Retina (tissue), 1 donor: ENCODE data around the gene DHTKD1.
"Not testable (repeated sequence)": the region's sequence is repeated elsewhere in the genome, so short reads cannot be mapped to it uniquely, and the experiment has no call there.

Experiments
- DNase-seq: peaks from one replicate; pipeline ENCODE4 v3.0.0-alpha.2; 2016

The DHTKD1 gene

DNA sequence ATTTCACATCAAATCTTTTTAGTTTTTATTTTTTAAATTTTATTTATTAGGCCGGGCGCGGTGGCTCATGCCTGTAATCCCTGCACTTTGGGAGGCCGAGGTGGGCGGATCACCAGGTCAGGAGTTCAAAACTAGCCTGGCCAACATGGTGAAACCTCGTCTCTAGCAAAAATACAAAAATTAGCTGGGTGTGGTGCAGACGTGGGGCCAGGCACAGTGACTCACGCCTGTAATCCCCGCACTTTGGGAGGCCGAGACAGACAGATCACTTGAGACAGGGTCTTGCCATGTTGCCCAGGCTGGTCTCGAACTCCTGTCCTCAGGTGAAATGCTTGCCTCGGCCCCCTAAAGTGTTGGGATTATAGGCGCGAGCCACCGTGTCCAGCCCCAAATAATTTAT lies 2.7 kb downstream of the DHTKD1 start:
- DNase-seq, result not testable (repeated sequence)

DNA sequence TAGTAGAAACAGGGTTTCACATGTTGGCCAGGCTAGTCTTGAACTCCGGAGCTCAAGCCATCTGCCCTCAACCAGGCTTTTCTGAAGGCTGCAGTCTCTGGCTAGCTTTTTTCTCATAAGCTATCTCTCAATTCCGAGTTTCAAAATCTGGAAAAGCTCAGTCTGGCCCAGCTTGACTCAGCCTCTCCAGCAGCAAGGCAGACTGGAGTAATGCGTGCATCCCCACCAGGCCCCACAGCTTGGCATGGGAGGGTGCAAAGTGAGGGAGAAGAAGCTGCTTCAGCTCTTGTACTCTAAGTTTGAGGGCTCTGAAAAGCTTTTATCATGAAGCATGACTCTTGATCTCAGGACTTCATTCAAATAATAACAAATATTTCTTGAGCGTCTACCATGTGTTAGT lies 4.8 kb downstream of the DHTKD1 start:
- no peak for DNase-seq

DNA sequence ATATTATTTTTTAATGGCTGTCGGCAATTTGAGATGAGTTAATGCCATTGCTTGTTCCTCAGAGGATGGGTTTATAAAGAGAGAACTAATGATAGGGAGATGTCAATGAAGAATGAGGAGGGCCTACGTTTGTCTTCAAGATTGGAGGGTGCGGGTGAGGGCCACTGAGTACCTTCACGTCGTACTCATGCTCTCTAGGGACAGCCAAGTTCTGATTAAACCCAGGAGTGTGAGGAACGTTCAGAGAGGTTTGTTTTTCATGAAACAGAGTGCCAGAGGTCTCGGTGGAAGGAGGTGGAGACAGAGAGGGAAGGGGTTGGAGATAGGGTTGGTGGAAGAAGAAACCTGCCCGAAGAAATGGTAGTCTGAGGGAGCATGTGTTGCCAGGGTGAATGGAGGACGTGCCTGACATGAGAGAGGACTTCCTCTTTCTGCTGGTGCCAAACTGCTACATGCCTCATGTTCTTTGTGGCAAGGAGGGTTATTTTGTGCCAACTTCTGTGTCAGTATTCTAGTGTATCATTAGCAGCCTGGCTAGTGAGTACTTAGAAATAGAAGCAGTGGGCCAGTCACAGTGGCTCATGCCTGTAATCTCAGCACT lies 8.9 kb downstream of the DHTKD1 start:
- DNase-seq, result no peak

DNA sequence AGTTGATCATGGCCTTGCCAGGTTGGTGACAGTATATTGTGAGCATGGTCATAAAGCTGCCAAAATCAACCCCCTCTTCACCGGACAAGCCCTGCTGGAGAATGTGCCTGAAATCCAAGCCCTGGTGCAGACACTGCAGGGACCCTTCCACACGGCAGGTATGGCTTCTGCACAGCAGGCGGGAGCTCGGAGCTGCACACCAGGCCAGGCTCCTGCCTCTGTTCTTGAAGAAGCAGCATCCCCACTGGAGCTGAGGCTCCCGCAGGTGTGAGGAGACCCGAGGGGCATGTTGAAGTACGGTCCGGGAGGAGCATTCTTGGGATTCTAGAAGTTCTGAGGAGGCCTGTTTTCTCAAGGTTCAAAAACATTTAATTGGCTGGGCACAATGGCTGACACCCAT lies 12.7 kb downstream of the DHTKD1 start:
- no peak for DNase-seq

DNA sequence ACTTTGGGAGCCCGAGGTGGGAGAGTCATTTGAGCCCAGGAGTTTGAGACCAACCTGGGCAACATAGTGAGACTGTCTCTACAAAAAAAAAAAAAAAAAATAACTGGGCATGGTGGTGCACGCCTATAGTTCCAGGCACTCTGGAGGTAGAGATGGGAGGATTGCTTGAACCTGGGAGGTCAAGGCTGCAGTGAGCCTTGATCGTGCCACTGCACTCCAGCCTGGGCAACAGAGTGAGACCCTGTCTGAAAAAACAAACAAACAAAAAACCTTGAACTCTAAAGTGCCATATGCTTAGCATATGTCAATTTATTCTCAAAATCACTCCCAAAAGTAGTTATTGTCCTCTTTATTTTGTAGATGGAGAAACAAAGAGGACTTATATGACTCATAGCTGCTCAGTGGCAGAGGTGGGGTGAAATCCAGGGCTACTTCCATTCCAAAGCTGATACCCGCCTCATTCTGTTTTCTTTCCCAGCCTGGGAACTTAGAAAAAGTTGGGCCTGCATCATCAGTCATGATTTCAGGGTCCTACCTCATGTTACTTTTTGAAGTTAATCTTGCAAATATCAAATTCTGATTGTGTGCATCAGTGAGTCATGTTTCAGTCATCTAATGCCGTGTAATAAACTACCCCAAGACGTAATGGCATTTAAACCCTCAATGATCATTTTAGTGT lies 13.3 kb downstream of the DHTKD1 start:
- no peak for DNase-seq

DNA sequence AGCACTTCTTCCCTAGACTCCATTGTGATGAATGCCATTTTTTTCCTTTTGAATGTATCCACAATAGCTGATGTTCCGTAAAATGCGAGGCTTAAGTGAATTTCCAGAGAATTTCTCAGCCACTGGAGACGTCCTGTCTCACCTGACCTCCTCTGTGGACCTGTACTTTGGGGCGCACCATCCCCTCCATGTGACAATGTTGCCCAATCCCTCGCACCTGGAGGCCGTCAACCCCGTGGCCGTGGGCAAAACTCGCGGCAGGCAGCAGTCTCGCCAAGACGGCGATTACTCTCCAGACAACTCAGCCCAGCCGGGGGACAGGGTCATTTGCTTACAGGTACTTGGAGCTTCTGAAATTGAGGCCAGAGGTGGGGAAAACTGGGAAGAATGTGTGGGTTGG lies 20.2 kb downstream of the DHTKD1 start:
- no peak for DNase-seq

DNA sequence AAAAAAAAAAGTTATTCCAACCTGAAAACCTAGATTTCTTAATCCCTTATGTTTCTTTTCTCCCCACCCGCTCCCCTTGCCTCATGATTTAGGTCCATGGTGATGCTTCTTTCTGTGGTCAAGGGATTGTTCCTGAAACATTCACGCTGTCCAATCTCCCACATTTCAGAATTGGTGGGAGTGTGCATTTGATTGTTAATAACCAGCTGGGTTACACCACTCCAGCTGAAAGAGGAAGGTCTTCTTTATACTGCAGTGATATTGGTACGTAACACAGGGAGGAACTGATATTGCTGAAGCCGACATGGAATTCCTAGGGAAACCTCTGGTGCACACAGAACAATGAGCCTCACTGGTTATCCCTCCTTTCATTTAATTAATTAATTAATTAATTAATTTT lies 22.7 kb downstream of the DHTKD1 start:
- DNase-seq, result no peak

DNA sequence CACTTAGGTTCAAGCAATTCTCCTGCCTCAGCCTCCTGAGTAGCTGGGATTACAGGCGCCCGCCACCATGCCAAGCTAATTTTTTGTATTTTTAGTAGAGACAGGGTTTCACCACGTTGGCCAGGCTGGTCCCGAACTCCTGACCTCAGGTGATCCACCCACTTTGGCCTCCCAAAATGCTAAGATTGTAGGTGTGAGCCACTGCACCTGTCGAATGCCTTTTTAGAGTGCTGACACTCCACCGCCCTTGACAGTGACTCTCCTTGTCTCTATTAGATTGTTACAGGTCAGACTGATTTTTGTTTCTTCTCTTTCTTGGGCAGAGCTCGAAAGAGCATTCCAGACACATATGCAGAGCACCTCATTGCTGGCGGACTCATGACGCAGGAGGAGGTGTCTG lies 28.6 kb downstream of the DHTKD1 start:
- DNase-seq, result not testable (repeated sequence)

DNA sequence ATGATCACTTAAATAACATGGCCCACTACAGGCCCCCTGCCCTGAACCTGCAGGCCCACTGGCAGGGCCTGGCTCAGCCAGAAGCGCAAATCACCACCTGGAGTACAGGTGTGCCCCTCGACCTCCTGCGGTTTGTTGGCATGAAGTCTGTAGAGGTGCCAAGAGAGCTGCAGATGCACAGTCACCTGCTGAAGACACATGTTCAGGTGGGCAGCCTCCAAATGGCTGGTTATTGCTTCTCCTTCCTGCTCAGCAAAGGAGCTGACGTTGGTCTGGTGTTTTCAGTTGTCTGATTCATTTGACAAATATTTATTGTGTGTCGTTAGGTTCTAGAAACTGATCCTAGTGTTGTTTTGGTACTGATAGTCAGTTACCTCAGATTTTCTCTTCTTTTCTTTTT lies 29.0 kb downstream of the DHTKD1 start:
- DNase-seq, result no peak

DNA sequence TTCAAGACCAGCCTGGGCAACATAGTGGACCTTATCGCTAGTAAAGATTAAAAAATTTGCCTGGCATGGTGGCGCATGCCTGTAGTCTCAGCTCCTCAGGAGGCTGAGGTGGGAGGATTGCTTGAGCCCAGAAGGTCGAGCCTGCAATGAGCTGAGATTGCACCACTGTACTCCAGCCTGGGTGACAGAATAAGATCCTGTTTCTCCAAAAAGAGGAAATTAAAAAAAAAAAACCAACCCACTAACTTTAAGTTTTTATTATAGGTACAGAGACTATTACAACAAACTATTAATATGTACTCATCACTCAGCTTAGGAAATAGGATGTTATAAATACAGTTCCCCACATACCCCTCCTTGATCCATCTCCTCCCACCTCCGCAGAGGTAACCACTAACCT lies 30.2 kb downstream of the DHTKD1 start:
- no peak for DNase-seq

DNA sequence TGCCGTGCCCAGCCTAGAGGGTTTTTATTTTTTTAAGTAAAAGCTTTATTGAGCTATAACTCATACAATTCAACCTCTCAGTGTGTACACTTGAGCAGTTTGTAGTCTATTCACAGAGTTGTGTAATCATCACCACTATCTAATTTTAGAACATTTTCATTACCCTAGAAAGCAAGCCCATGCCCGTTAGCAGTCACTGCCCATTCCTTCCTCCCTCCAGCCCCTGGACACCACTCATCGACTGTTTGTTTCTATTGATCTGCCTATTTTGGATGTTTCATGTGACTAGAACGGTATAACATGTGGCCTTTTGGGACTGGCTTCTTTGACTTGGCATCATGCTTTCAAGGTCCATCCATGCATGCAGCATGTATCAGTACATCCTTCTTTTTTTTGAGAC lies 35.0 kb downstream of the DHTKD1 start:
- DNase-seq, result no peak

DNA sequence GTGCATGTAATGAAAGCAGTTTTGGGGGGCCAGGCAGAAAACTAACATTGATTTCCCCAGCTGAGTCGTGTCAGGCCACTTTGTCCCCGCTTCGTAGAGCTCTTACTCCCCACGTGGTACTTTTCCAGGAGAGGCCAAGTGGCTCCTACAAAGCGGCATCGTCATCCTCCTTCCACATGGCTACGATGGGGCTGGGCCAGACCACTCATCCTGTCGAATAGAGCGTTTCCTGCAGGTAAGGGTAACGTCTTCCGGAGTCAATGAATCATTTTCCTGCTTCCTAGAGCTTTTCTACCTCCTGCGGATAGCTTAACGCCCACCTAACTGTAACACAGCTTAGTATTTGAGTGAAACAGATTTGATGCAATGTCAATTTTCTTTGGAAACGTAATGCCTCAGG lies 39.0 kb downstream of the DHTKD1 start:
- no peak for DNase-seq

DNA sequence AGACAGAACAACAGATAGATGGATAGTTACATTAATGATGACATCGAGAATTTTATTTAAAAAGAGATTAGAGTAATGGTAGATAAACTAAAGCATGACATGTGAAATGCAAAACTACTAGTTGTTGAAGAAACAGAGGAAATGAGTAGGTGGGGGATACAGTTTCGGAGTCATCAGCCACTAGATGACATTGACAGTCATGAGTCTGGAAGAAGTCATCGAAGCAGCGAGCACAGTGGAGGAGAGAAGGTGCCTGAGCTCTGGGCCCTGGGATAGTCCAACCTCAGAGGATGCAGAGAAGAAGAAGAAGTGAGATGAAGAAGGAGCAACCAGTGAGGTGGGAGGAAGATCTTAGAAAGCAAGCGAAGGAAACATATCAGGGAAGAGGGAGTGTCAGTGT lies 40.5 kb downstream of the DHTKD1 start:
- DNase-seq, result no peak

DNA sequence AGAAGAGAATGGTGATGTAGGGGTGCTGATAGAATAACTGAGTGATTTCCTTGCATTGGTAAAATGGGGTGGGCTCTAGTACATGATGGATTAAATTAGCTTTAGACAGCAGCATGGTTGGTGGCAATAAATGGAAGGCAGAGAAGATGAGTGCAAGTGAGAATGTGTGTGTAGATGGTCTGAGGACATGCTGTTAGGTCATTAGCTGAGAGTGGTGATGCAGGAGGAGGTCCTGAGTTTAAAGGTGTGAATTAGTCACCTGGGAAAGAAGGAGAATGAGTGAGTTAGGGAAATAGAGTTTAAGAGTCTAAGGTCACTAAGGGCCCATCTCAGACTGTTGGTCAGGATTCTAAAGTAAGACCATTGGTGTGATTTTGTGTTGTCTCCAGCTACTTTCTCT lies 42.8 kb downstream of the DHTKD1 start:
- DNase-seq, result no peak

DNA sequence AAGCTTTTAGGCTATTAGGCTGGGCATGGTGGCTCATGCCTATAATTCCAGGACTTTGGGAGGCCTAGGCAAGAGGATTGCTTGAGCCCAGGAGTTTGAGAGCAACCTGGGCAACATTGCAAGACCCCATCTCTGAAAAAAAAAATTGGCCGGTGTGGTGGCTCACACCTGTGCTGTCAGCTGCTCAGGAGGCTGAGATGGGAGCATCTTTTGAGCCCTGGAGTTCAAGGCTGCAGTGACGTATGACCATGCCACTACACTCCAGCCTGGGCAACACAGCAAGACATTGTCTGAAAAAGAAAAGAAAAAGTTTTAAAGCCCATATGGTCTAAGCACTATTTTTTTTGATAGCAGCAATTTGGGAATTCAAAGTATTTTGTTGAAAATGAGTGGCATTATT lies 44.9 kb downstream of the DHTKD1 start:
- no peak for DNase-seq

DNA sequence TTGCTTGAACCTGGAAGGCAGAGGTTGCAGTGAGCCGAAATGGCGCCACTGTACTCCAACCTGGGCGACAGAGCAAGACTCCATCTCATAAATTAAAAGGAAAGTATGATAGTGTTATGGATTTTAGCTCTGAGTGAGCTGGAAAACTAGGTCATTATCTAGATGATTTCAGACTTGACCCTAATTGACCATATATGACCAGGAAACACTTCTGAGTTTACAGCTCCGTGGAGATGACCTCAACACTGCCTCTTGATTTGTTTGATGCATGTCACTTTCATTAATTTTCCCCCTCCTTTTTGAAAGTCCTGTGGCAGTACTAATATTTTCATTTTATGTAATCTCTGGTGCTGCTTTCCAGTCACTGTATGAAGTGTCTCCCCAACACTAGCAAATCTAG lies 52.9 kb downstream of the DHTKD1 start:
- DNase-seq, result no peak

DNA sequence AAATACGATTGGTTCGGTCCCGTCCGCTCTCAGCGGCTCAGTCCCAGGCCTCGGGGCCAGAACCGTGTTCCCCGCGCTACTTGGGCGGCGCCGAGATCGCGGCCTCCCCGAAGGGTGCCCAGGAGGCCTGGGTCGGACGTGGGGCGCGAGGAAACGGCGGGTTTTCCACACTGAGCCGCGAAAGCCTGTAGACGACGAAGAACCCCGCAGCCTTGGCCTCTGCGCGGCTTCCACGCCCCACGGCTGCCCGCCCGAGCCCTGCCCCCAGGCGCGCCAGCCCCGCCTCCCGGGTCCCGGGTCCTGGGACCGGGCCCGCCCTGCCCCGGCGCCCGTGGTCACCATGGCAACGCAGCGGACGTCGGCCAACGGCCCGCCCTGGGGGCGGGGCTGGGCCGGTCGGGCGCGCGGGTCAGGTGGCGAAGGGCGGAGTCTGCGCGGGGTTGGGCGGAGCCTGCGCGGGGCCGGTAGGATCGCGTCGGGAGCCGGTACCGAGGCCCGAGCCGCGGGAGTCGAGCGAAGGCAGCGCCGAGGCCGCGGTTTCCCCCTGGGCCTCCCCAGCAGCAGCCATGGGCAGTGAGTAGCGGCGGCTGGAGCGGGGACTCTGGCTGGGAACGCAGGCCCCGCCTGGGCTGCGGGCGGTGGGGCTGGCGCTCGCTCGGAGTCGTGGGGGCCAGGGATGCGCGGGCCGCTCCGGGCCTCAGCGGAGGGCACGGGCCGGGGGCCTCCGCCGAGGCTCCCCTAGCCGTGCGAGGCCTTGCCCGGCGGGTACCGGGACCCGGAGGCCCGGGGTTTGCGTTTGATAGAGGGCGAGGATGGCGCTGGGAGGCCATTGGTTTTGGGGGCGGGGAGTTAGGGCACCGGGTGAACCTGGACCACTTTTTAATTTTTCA lies 60.7 kb downstream of the DHTKD1 start, which contains the start of gene SEC61A2:
TSS of gene SEC61A2 (plus strand) at position 456 of the 890 bp plus-strand sequence. CDS start at position 567, 111 bp downstream.
- DNase-seq, result peak; percentile 94

DNA sequence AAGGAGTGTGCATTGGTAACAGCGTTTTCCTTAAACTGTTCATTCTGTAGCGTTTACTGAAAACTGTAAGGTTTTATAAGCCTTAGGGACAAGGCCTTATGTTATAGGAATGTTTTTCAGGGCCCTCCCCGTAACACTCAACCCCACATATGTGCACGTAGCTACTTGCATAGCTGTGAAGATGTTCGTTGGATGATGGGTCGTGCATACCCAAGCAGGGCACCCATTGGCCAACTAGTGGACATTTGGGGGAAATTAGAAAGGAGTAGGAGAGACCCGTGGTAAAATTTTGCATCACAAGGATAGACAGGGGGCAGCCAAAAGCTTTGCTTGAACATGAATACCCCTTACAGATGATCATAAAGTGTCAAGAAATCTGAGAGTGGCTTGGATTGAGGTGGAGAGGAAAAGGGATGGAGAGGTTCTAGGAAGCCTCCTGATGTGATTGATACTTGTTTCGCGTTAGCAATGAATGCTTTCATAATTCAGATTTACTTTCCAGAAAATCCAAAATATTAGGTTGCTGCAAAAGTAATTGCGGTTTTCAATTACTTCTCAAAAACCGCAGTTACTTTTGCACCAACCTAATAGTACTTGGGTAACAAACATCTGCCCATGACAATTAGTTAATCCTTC lies 61.6 kb downstream of the DHTKD1 start:
- DNase-seq, result peak; percentile 61

DNA sequence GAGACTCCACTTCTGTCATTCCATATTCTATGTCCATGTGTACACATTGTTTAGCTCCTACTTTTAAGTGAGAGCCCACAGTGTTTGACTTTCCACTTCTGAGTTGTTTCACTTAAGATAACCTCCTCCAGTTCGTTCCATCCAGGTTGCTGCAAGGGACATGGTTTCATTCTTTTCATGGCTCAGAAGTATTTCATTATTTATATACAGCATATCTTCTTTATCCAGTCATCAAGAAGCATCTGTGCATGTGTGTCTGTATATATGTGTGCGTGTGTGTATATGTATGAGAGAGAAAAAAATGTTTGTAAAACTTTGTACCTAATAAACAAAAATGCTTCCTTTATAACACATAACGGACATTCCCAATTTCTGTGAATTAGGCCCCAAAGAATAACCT lies 66.9 kb downstream of the DHTKD1 start:
- no peak for DNase-seq

DNA sequence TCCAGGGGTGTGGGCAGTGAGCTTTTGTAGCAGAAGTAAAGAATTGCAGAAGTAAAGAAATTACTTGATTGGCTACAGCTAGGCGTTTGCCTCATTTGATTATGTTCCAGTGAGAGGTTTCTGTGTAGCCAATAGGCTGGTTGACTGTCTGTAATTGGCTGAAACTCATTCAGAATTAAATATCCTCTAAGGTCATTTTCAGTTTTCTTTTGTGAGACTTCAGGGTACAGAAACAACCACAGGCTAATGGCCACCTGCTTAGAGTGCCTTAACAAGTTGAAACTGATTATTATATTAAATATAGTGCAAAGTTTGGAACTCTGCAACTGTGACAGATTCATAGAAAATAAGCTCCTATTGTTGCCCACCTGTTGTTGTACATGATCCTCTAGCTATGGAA lies 71.3 kb downstream of the DHTKD1 start:
- no peak for DNase-seq

DNA sequence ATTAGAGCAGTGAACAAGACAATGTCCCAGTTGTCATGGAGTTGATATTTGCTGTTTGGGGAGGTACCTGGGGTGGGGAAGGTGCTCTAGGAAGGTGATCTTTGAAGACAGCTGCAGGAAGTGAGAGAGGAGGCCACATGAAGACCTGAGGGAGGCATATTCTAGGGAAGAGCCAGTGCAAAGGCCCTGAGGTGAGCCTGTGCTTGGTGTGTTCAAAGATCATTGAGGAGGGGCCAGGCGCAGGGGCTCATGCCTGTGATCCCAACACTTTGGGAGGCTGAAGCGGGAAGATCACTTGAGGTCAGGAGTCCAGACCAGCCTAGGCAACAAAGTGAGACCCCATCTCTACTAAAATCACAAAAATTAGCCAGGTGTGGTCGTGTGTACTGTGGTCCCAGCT lies 75.8 kb downstream of the DHTKD1 start:
- no peak for DNase-seq

DNA sequence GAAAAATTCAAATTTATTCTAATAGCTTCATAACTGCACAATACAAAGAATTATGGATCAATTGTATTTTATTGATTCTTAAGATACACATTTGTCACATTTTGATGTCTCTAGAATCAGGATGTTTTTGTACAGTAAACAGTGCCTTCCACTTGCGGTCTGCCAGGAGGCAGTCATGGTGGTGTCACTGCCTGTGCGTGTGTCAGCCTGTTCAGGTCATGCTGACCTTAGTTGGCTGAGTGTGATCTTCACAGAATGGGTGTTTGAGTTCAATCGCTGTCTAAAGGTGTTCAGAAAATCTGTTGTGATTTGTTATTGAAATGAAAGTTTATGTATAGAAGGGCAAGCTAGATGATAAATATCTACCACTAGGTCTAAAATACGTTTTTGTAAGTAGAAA lies 81.4 kb downstream of the DHTKD1 start:
- no peak for DNase-seq

DNA sequence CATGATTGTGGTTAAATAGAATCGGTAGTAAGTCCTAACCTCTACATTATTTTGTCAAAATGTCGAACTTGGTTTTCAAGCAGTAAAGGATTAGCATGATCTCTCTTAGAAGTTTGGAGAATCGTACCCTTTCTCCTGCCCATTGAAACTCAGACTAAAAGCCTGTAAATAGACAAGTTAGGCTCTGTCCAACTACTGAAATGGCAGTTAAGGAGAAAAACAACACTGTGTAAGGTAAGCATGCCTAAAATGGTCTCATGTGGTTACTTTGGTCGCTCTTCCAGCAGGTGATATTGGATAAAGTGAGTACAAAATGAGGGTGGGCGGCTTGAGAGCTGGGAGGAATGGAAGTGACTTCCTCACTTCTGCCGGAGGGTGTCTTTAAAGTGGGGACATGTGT lies 85.8 kb downstream of the DHTKD1 start:
- DNase-seq, result no peak
